Rectal smooth muscle tissue (tissue), 1 donor: ENCODE data around the gene UQCRC1.

ENCODE experiments used
- H3K27ac ChIP-seq: one replicate; pipeline ENCODE4 v1.7.0; 2013; ENCODE audit warnings: low read depth, low read length, inconsistent platforms
- H3K27me3 ChIP-seq: one replicate; pipeline ENCODE4 v1.7.0; 2013; ENCODE audit warnings: low read length; ENCODE audit not compliant: control insufficient read depth, insufficient read depth
- H3K36me3 ChIP-seq: one replicate; pipeline ENCODE4 v1.7.0; 2013; ENCODE audit warnings: low read length; ENCODE audit not compliant: control insufficient read depth, insufficient read depth
- H3K4me1 ChIP-seq: one replicate; pipeline ENCODE4 v1.7.0; 2013; ENCODE audit warnings: low read length; ENCODE audit not compliant: control insufficient read depth, insufficient read depth
- H3K4me3 ChIP-seq: one replicate; pipeline ENCODE4 v1.7.0; 2013; ENCODE audit warnings: low read length
- H3K9ac ChIP-seq: one replicate; pipeline ENCODE4 v1.7.0; 2013; ENCODE audit warnings: low read length

The UQCRC1 gene

GRCh38 chr3:48572517-48572916 lies 36.9 kb downstream of the UQCRC1 start:
- Histone ChIP-seq H3K36me3 (no peaks in the 10 kb centered on the region), H3K4me1 (no peaks in the 10 kb centered on the region), H3K9ac (no peak overlapping the region), H3K4me3 (no peak overlapping the region), H3K27ac (no peak overlapping the region), H3K27me3 (no peaks in the 10 kb centered on the region)

DNA sequence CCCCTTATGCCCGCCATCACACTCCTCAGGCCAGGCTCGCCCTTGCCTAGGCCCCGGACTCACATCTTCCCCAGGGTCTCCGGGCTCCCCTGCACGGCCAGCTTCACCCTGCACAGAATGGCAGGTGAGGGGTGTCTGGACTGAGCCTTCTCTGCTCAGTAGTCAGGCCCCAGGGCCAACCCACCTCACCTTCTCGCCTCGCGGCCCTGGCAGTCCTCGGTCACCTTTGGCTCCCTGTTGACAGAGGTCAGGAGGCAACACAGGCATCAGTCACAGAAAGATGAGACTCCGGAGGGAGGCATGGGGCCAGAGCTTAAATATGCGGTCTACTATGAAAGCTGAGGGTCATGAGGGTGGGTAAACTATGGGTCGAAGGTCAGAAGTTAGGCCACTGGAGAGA lies 37.5 kb downstream of the UQCRC1 start:
- Histone ChIP-seq H3K27ac (no peak overlapping the region), H3K36me3 (no peaks in the 10 kb centered on the region), H3K4me3 (no peak overlapping the region), H3K4me1 (no peaks in the 10 kb centered on the region), H3K9ac (no peak overlapping the region), H3K27me3 (no peaks in the 10 kb centered on the region)

GRCh38 chr3:48569808-48570450 lies 39.5 kb downstream of the UQCRC1 start:
- H3K4me1 ChIP-seq, result no peaks in the 10 kb centered on the region
- H3K4me3 ChIP-seq, result no peak overlapping the region
- no peaks in the 10 kb centered on the region for H3K27me3 ChIP-seq
- no peak overlapping the region for H3K27ac ChIP-seq
- no peaks in the 10 kb centered on the region for H3K36me3 ChIP-seq
- no peak overlapping the region for H3K9ac ChIP-seq

GRCh38 chr3:48569400-48569799 lies 40.0 kb downstream of the UQCRC1 start:
- Histone ChIP-seq H3K9ac (no peak overlapping the region), H3K27me3 (no peaks in the 10 kb centered on the region), H3K36me3 (no peaks in the 10 kb centered on the region), H3K4me1 (no peaks in the 10 kb centered on the region), H3K4me3 (no peak overlapping the region), H3K27ac (no peak overlapping the region)

GRCh38 chr3:48568476-48568875 lies 41.0 kb downstream of the UQCRC1 start:
- Histone ChIP-seq H3K4me3 (no peak overlapping the region), H3K4me1 (no peaks in the 10 kb centered on the region), H3K9ac (no peak overlapping the region), H3K36me3 (no peaks in the 10 kb centered on the region), H3K27me3 (no peaks in the 10 kb centered on the region), H3K27ac (no peak overlapping the region)

DNA sequence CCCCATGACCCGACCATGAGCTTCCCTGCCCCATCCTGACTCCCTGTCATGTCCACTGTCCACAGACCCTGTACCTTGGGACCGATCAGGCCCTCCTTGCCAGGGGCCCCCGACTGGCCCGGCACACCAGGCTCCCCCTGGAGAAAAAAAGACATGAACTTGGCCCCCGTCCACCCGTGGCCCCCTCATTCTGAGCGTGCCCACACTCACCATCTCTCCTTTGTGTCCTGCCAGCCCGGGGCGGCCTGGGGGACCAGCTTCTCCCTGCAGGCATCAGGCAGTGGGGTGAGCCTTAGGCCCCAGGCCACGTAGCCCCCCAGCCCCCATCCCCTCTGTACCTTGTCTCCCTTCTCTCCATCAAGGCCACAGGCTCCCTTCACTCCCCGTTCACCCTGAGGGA lies 41.9 kb downstream of the UQCRC1 start:
- H3K27ac ChIP-seq, result no peak overlapping the region
- H3K4me3 ChIP-seq, result no peak overlapping the region
- no peaks in the 10 kb centered on the region for H3K36me3 ChIP-seq
- no peaks in the 10 kb centered on the region for H3K4me1 ChIP-seq
- no peaks in the 10 kb centered on the region for H3K27me3 ChIP-seq
- H3K9ac ChIP-seq, result no peak overlapping the region

DNA sequence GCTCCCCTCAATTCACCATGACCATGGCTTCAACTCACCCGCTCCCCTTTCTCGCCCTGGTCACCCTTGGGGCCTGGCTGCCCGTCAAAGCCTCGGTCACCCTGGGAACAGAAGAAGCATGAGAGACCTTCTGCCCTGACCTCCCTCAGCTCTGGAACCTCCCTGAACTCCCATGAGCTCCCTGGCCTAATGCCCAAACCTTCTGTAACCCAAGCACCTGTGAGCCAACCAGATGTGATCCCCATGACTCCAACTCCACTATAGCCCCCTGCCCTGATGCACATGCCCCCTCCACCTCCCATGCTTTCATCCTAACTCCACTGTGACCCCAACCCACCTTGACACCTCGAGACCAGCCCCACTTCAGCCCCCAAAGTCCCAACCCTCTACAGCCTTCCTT lies 42.4 kb downstream of the UQCRC1 start:
- H3K4me3 ChIP-seq, result no peak overlapping the region
- H3K36me3 ChIP-seq, result no peaks in the 10 kb centered on the region
- no peak overlapping the region for H3K9ac ChIP-seq
- H3K27me3 ChIP-seq, result no peaks in the 10 kb centered on the region
- H3K4me1 ChIP-seq, result no peaks in the 10 kb centered on the region
- no peak overlapping the region for H3K27ac ChIP-seq

- Histone ChIP-seq H3K36me3 (no peaks in the 10 kb centered on the region), H3K9ac (no peak overlapping the region), H3K4me3 (no peak overlapping the region), H3K4me1 (peaks cover under 1% of the 10 kb centered on the region), H3K27me3 (no peaks in the 10 kb centered on the region), H3K27ac (no peak overlapping the region)
Measured at GRCh38 chr3:48566401-48566760, 43.1 kb downstream of the UQCRC1 start.

DNA sequence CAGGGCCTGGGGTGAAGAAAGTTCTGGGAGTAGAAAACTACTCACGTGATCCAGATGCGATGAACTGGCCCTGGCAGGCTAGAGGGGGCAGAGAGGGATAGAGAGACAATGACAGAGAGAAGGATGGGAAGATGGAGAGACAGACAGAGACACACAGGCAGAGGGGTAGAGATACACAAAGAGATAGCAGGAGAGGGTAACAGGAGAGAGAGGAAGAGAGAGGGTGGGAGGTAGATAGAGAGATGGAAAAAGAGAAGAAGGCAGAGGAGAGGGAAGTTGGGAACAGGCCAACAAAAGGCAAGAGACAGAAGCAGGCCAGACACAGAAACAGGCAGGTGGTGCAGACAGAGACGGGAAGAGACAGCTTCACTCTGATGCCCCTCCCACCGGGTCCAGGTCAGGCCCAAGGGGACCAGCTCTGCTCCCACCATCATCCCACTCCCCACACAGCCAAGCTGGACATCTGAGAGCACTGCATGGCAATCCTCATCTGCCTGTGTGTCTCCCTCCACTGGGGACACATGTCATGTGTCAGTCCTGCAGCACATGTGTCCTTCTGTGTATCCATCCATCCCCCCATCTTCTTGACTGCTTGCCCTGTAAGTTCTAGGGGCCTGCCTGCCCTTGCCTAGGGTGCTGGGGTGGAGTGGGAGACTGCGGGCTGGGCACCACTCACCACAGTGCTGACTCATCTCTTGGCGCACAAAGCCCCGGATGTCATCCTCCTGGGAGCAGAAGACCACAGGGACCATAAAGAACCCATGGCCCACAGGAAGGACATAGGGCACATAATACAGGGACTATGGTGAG lies 43.6 kb downstream of the UQCRC1 start:
- H3K9ac ChIP-seq, result no peak overlapping the region

GRCh38 chr3:48565186-48565585 lies 44.3 kb downstream of the UQCRC1 start:
- Histone ChIP-seq H3K36me3 (no peaks in the 10 kb centered on the region), H3K27ac (no peak overlapping the region), H3K4me1 (peaks cover 7% of the 10 kb centered on the region), H3K27me3 (no peaks in the 10 kb centered on the region), H3K4me3 (no peak overlapping the region), H3K9ac (no peak overlapping the region)

More for the DNA sequence above, 43.6 kb downstream of the UQCRC1 start:
- Histone ChIP-seq H3K27ac (no peak overlapping the region), H3K27me3 (no peaks in the 10 kb centered on the region), H3K36me3 (no peaks in the 10 kb centered on the region), H3K4me3 (no peak overlapping the region), H3K4me1 (peaks cover 2% of the 10 kb centered on the region)

DNA sequence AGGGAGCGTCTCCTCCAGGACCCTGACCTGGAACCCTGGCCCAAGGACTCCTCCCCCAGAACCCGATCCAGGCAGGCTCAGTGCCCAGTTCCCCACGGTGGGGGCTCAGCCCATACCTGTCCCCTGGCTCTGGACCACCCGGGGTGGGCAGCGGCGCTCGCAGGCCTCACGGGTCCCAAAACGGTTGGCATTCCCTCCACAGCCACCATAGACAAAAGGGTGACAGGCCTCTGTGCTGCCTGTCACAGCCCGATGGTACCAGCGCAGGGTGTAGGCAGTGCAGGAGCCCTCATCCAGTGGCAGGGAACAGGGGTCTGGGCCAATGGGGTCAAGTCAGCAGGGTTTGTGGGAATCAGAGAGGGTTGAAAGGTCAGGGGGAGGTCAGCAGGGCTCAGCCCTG lies 44.8 kb downstream of the UQCRC1 start:
- no peak overlapping the region for H3K9ac ChIP-seq
- H3K27ac ChIP-seq, result no peak overlapping the region
- no peaks in the 10 kb centered on the region for H3K27me3 ChIP-seq
- H3K36me3 ChIP-seq, result no peaks in the 10 kb centered on the region
- peaks cover 8% of the 10 kb centered on the region for H3K4me1 ChIP-seq
- H3K4me3 ChIP-seq, result no peak overlapping the region

GRCh38 chr3:48564022-48564421 lies 45.4 kb downstream of the UQCRC1 start:
- Histone ChIP-seq H3K27me3 (no peaks in the 10 kb centered on the region), H3K4me1 (peaks cover 10% of the 10 kb centered on the region), H3K4me3 (no peak overlapping the region), H3K9ac (no peak overlapping the region), H3K27ac (no peak overlapping the region), H3K36me3 (no peaks in the 10 kb centered on the region)

- Histone ChIP-seq H3K36me3 (no peaks in the 10 kb centered on the region), H3K27ac (no peak within 1 kb of the TSS), H3K27me3 (no peaks in the 10 kb centered on the region), H3K9ac (no peak within 1 kb of the TSS), H3K4me1 (peaks cover 10% of the 10 kb centered on the region), H3K4me3 (no peak within 1 kb of the TSS)
Measured at GRCh38 chr3:48563382-48563918, 46.0 kb downstream of the UQCRC1 start, which contains the start of gene UCN2. TSS of gene UCN2 (minus strand) at chr3:48563781. CDS start at chr3:48563124, 657 bp downstream.
